ENCODE data around the gene LRMDA. TPM values are rescaled to one million over a fixed set of nuclear protein-coding genes. Genes with fewer than 3 reads are reported as not detected.

The LRMDA gene
- polyA plus RNA-seq, 1 donor (not counting 4 experiments of a cell fraction or from before 2014, with no cell fraction given) = not detected

- dilution Hi-C loops (cut with MboI; ENCODE audit: extremely low pct_ligation_motif_present, low sequenced_read_pairs) = no loop called here
- Histone ChIP-seq H3K36me3 (ENCODE audit: control insufficient read depth in 2 of 2, extremely low read depth in 1 of 2, insufficient read depth in 2 of 2, low read length in 2 of 2) (no peaks in the 10 kb centered on the region), H2AFZ (ENCODE audit: control insufficient read depth, low read length) (no peak overlapping the region), H3K79me2 (ENCODE audit: control insufficient read depth, insufficient read depth, low read length) (no peaks in the 10 kb centered on the region), H3K4me1 (ENCODE audit: control insufficient read depth, extremely low read depth, insufficient read depth, low read length) (peaks cover 4% of the 10 kb centered on the region), H3K27ac (ENCODE audit: control insufficient read depth, insufficient read depth, low read length) (no peak overlapping the region), H4K20me1 (ENCODE audit: control insufficient read depth, extremely low read depth, insufficient read depth, low read length) (no peaks in the 10 kb centered on the region), H3K27me3 (ENCODE audit: control insufficient read depth, extremely low read depth, insufficient read depth, low read length) (no peaks in the 10 kb centered on the region), H3K9ac (ENCODE audit: control insufficient read depth, extremely low read depth, insufficient read depth, low read length) (no peak overlapping the region), H3K9me1 (ENCODE audit: control insufficient read depth, extremely low read depth, insufficient read depth, low read length) (no peaks in the 10 kb centered on the region), H3K9me3 (ENCODE audit: control insufficient read depth, low read depth, low read length) (peaks cover 4% of the 10 kb centered on the region), H3K4me3 (ENCODE audit: control insufficient read depth in 2 of 3, extremely low read depth in 1 of 3, insufficient read depth in 2 of 3, low read depth in 1 of 3, low read length in 3 of 3) (no peak overlapping the region), H3K4me2 (ENCODE audit: control insufficient read depth, extremely low read depth, insufficient read depth, low read depth, low read length) (no peak overlapping the region)
- no peak for TF ChIP-seq CTCF (optimal IDR thresholded peaks at IDR 0.05 in 1 of 3, IDR thresholded peaks at IDR 0.05 in 1 of 3, conservative IDR thresholded peaks at IDR 0.05 in 1 of 3; ENCODE audit: extremely low read depth in 1 of 3, insufficient read depth in 2 of 3, low read length in 3 of 3)
- no peak for TF ChIP-seq EZH2 (IDR thresholded peaks at IDR 0.05; ENCODE audit: low read length)
- DNase-seq (ENCODE audit: low read depth, low spot score) = no peak
- FAIRE-seq = no peak
These were observed 856.4 kb downstream of the LRMDA start for GRCh38 chr10:76287856-76288255.

- Histone ChIP-seq H3K27ac (ENCODE audit: control insufficient read depth, insufficient read depth, low read length) (no peak overlapping the region), H3K27me3 (ENCODE audit: control insufficient read depth, extremely low read depth, insufficient read depth, low read length) (no peaks in the 10 kb centered on the region), H3K79me2 (ENCODE audit: control insufficient read depth, insufficient read depth, low read length) (no peaks in the 10 kb centered on the region), H4K20me1 (ENCODE audit: control insufficient read depth, extremely low read depth, insufficient read depth, low read length) (no peaks in the 10 kb centered on the region), H2AFZ (ENCODE audit: control insufficient read depth, low read length) (no peak overlapping the region), H3K36me3 (ENCODE audit: control insufficient read depth in 2 of 2, extremely low read depth in 1 of 2, insufficient read depth in 2 of 2, low read length in 2 of 2) (no peaks in the 10 kb centered on the region), H3K4me2 (ENCODE audit: control insufficient read depth, extremely low read depth, insufficient read depth, low read depth, low read length) (no peak overlapping the region), H3K9ac (ENCODE audit: control insufficient read depth, extremely low read depth, insufficient read depth, low read length) (no peak overlapping the region), H3K4me3 (ENCODE audit: control insufficient read depth in 2 of 3, extremely low read depth in 1 of 3, insufficient read depth in 2 of 3, low read depth in 1 of 3, low read length in 3 of 3) (no peak overlapping the region), H3K9me1 (ENCODE audit: control insufficient read depth, extremely low read depth, insufficient read depth, low read length) (no peaks in the 10 kb centered on the region), H3K9me3 (ENCODE audit: control insufficient read depth, low read depth, low read length) (no peaks in the 10 kb centered on the region), H3K4me1 (ENCODE audit: control insufficient read depth, extremely low read depth, insufficient read depth, low read length) (peaks cover 4% of the 10 kb centered on the region)
- peak; percentile 11 for DNase-seq (ENCODE audit: low read depth, low spot score)
- no peak for TF ChIP-seq EZH2 (IDR thresholded peaks at IDR 0.05; ENCODE audit: low read length)
- no peak for TF ChIP-seq CTCF (optimal IDR thresholded peaks at IDR 0.05 in 1 of 3, IDR thresholded peaks at IDR 0.05 in 1 of 3, conservative IDR thresholded peaks at IDR 0.05 in 1 of 3; ENCODE audit: extremely low read depth in 1 of 3, insufficient read depth in 2 of 3, low read length in 3 of 3)
- peak; percentile 34 for FAIRE-seq
- dilution Hi-C loops (cut with MboI; ENCODE audit: extremely low pct_ligation_motif_present, low sequenced_read_pairs) = no loop called here
These were observed 859.8 kb downstream of the LRMDA start for GRCh38 chr10:76291175-76291574.

All from keratinocyte (primary cell).